AG08395 (cell line): ENCODE results near the gene HNRNPUL1.

Source experiments
- DNase-seq: peaks from one replicate; pipeline ENCODE4 v3.0.0; 2012; ENCODE audit warnings: mixed read lengths, low spot score

The HNRNPUL1 gene

DNA sequence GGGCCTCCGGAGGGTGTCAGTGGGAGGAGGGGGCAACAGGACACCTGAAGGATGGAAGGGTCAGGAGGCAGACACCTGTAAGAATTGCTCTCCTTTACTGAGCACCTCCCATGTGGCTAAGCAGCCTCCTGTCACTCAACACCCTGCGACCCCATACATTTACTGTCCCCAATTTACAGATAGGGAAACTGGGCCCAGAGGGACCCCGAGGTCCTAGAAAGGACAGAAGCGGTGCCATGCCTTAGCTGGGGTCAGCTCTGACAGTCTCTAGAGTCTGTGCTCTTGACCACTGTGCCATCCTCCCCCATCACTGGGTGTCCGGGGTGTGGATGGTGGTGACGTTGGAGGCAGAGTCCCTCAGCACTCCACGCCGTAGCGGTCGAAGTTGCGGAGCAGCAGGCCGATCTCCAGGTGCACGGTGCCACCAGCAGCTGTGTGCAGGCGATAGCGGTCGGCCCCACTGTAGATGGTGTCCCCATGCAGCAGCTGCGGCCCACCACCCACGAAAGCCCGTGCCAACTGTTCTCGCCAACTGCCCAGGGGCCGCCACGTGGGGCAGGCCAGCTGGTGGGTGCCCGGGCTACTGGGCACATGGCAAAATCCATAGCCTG, 90.3 kb downstream of the HNRNPUL1 start:
- DNase-seq: no peak

DNA sequence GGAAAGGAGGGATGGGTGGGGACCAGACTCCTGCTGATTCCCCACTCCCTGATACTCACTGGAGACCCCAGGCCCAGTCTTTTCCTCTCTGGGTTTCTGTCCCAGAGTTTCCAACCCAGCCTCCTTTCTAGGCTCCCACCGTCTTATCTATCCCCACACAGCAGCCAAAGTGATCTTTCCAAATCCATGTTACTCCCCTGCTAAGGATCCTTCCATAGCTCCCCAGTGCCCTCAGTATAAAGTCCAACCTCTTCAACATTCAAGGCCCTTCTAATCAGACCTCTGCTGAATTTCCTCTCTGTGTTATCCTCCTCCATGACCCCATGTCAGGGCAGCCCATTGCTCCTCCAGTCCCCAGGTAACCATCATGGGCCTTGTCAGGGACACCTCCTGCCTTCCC, 90.9 kb downstream of the HNRNPUL1 start:
- DNase-seq: no peak

DNA sequence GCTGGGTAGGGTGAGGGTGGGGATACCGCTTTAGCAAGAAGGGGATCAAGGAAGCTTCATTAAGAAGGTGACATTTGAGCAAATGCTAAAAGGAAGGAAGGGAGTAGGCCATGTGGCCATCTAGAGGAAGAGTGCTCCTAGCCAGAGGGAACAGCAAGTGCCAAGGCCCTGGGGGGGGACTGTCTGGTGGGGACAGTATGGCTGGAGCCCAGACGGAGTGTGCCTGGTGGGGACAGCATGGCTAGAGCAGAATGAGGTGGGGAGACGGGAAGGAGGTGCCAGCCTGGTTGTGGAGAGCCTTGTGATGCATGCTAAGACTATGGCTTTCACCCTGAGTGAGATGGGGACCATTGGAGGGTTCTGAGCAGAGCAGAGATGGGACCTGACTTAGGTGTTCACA, 91.6 kb downstream of the HNRNPUL1 start:
- DNase-seq: no peak

DNA sequence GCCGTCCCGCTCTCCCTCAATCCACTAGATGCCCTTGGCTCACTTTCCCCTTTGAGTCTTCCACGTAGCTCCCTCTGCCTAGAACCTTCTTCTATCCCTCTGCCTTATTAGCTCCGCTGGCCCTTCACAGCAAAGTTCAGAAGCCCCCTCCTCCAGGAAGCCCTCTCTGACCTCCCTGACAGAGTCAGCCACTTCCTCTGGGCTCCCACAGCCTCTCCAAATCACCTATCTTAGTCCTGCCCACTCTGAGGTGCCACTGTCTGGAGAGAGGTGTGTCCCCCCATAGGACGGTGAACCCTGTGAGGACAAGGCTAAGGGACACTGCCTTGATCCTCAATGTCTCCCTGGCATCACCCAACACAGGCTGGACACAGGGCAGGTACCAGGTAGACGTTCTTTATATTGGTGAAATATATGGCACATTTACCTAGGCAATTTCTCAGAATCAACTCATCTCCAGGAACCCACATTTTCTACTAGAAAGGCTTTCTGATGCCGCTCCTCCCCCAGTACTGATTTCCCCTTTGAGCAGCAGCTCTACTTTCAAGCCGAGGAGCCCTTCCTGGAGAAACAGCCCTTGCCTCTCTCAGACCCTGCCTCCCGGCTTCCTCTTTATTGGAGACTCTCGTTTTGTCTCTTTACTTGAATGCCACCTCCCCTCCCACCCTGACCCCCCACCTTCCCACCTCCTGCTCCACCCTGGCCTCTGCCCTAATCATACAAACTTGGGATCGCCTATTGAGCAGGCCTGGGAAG, 93.0 kb downstream of the HNRNPUL1 start:
- no peak for DNase-seq
